SH-SY5Y (cell line): Measurements from ENCODE around the gene ADORA1.

Experiments used
- GATA2 ChIP-seq: IDR thresholded peaks from 2 replicates; pipeline ENCODE4 v1.6.1; 2011; ENCODE audit warnings: mild to moderate bottlenecking, low read depth, low read length
- GATA3 ChIP-seq: IDR thresholded peaks from 2 replicates; pipeline ENCODE4 v1.6.1; 2011; ENCODE audit warnings: low read depth, mild to moderate bottlenecking, low read length, moderate library complexity

Gene ADORA1

GRCh38 chr1:203178821-203179666 is 51.5 kb downstream of the ADORA1 start:
- TF ChIP-seq GATA2 (no peak), GATA3 (no peak)

- no peak for TF ChIP-seq GATA2
- TF ChIP-seq GATA3: no peak
These were observed 52.1 kb downstream of the ADORA1 start for GRCh38 chr1:203179667-203180005.

- no peak for TF ChIP-seq GATA2
- no peak for TF ChIP-seq GATA3
These were observed 53.2 kb downstream of the ADORA1 start for GRCh38 chr1:203180611-203181330.

GRCh38 chr1:203181586-203182386 is 54.3 kb downstream of the ADORA1 start:
- TF ChIP-seq GATA2 (no peak), GATA3 (no peak)

GRCh38 chr1:203182387-203182953 is 54.9 kb downstream of the ADORA1 start:
- TF ChIP-seq GATA3 (no peak), GATA2 (no peak)

- TF ChIP-seq GATA2 (no peak), GATA3 (no peak)
These were observed 56.3 kb downstream of the ADORA1 start for GRCh38 chr1:203183828-203184227.

- no peak for TF ChIP-seq GATA2
- no peak for TF ChIP-seq GATA3
These were observed 56.9 kb downstream of the ADORA1 start for GRCh38 chr1:203184467-203184866.

- TF ChIP-seq GATA3 (no peak), GATA2 (no peak)
These were observed 57.5 kb downstream of the ADORA1 start for GRCh38 chr1:203185061-203185461.

GRCh38 chr1:203185585-203185984 is 58.1 kb downstream of the ADORA1 start:
- TF ChIP-seq GATA3: no peak
- no peak for TF ChIP-seq GATA2

- TF ChIP-seq GATA2 (no peak), GATA3 (no peak)
These were observed 58.5 kb downstream of the ADORA1 start for GRCh38 chr1:203186091-203186445.

- no peak for TF ChIP-seq GATA2
- TF ChIP-seq GATA3: no peak
These were observed 59.1 kb downstream of the ADORA1 start, which contains the start of gene CHI3L1 for GRCh38 chr1:203186446-203187303. Gene CHI3L1 (minus strand): TSS chr1:203186704. CDS start chr1:203186623, 81 bp downstream.

GRCh38 chr1:203187304-203187685 is 59.8 kb downstream of the ADORA1 start:
- TF ChIP-seq GATA2 (no peak), GATA3 (no peak)

GRCh38 chr1:203187689-203188264 is 60.3 kb downstream of the ADORA1 start:
- TF ChIP-seq GATA2 (no peak), GATA3 (no peak)
